Duodenal mucosa (tissue), 2 donors: ENCODE data around the gene CCDC7.
"Not testable (repeated sequence)": the region's sequence is repeated elsewhere in the genome, so short reads cannot be mapped to it uniquely, and the experiment has no call there.

Experiments used
- H3K27ac ChIP-seq: one replicate; pipeline ENCODE4 v1.7.0; 2013; ENCODE audit warnings: low read depth, low read length
- H3K27me3 ChIP-seq, 2 donors: one replicate each; pipeline ENCODE4 v1.7.0; 2013; ENCODE audit warnings: low read length in 2 of 2, control low read depth in 1 of 2; ENCODE audit not compliant: insufficient read depth in 2 of 2, control insufficient read depth in 1 of 2
- H3K36me3 ChIP-seq, 2 donors: one replicate each; pipeline ENCODE4 v1.7.0; 2013; ENCODE audit warnings: low read length in 2 of 2, control low read depth in 1 of 2; ENCODE audit not compliant: insufficient read depth in 2 of 2, control insufficient read depth in 1 of 2
- H3K4me1 ChIP-seq, 2 donors: one replicate each; pipeline ENCODE4 v1.7.0; 2013; ENCODE audit warnings: low read length in 2 of 2, control low read depth in 1 of 2; ENCODE audit not compliant: insufficient read depth in 2 of 2, control insufficient read depth in 1 of 2
- H3K4me3 ChIP-seq, 2 donors: one replicate each; pipeline ENCODE4 v1.7.0; 2013; ENCODE audit warnings: low read length in 2 of 2, low read depth in 1 of 2
- H3K9ac ChIP-seq, 2 donors: one replicate each; pipeline ENCODE4 v1.7.0; 2013; ENCODE audit warnings: low read length in 2 of 2, low read depth in 1 of 2
- H3K9me3 ChIP-seq, 2 donors: one replicate each; pipeline ENCODE4 v1.7.0; 2013; ENCODE audit warnings: low read length in 2 of 2, control low read depth in 1 of 2; ENCODE audit not compliant: control insufficient read depth in 1 of 2

CCDC7 gene

GRCh38 chr10:32797393-32797792, 351.5 kb downstream of the CCDC7 start:
- H3K4me1 ChIP-seq, H3K9me3 ChIP-seq, H3K9ac ChIP-seq, H3K27me3 ChIP-seq, H3K36me3 ChIP-seq, H3K4me3 ChIP-seq, H3K27ac ChIP-seq: not testable (repeated sequence)

DNA sequence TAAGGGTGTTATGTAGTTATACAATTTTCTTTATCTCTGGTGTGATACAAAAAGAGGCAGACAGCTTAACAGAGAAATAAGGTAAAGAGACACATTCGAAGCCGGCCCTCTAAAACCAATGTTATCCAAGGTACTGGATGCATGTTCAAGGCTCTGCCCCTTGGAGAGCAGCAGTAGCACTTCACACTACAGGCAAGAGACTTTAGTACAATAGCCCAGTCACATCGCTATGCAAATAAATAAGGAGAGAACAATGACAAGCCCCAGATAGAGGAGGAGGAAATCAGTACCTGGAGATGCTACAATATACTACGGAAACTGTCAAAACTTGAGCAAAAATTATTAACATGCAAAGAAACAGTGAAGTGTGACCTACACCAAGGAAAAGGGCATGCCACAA, 401.0 kb downstream of the CCDC7 start:
- no peak overlapping the region for H3K4me3 ChIP-seq

DNA sequence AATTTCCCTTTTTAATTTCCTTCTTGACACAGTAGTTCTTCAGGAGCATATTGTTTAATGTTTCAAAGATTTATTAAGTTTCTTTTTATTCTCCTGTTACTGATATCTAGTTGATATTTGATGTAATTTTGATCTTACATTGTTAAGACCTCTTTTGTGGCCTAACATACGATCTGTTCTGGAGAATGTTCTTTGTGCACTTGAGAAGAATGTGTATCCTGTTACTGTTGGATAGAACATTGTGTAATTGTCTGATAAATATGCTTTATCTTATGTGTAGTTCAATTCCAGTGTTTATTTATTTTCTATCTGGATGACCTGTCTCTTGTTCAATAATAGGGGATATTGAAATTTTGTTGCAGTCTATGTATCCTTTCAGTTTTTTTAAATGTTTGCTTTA, 405.4 kb downstream of the CCDC7 start:
- Histone ChIP-seq H3K36me3 (no peaks in the 10 kb centered on the region), H3K27ac (no peak overlapping the region), H3K9me3 (no peaks in the 10 kb centered on the region), H3K9ac (no peak overlapping the region), H3K4me1 (no peaks in the 10 kb centered on the region), H3K27me3 (no peaks in the 10 kb centered on the region), H3K4me3 (no peak overlapping the region)

More for the DNA sequence above, 401.0 kb downstream of the CCDC7 start:
- H3K27ac ChIP-seq, result no peak overlapping the region
- H3K4me1 ChIP-seq, result no peaks in the 10 kb centered on the region
- H3K36me3 ChIP-seq, result no peaks in the 10 kb centered on the region
- no peaks in the 10 kb centered on the region for H3K9me3 ChIP-seq
- H3K9ac ChIP-seq, result no peak overlapping the region
- H3K27me3 ChIP-seq, result no peaks in the 10 kb centered on the region

- H3K27me3 ChIP-seq, result no peaks in the 10 kb centered on the region
- H3K36me3 ChIP-seq, result no peaks in the 10 kb centered on the region
- no peaks in the 10 kb centered on the region for H3K4me1 ChIP-seq
- H3K9ac ChIP-seq, result no peak overlapping the region
- no peak overlapping the region for H3K4me3 ChIP-seq
- no peaks in the 10 kb centered on the region for H3K9me3 ChIP-seq
- no peak overlapping the region for H3K27ac ChIP-seq
These were observed 408.5 kb downstream of the CCDC7 start for GRCh38 chr10:32854435-32854834.

- Histone ChIP-seq H3K9ac (no peak overlapping the region), H3K27ac (no peak overlapping the region), H3K4me1 (no peaks in the 10 kb centered on the region), H3K9me3 (no peaks in the 10 kb centered on the region), H3K27me3 (no peaks in the 10 kb centered on the region), H3K36me3 (no peaks in the 10 kb centered on the region), H3K4me3 (no peak overlapping the region)
These were observed 419.2 kb downstream of the CCDC7 start for GRCh38 chr10:32865170-32865569.

GRCh38 chr10:32877915-32878314, 432.0 kb downstream of the CCDC7 start:
- Histone ChIP-seq H3K27ac (no peak overlapping the region), H3K4me3 (no peak overlapping the region), H3K9ac (no peak overlapping the region), H3K27me3 (no peaks in the 10 kb centered on the region), H3K4me1 (no peaks in the 10 kb centered on the region), H3K36me3 (no peaks in the 10 kb centered on the region), H3K9me3 (no peaks in the 10 kb centered on the region)

DNA sequence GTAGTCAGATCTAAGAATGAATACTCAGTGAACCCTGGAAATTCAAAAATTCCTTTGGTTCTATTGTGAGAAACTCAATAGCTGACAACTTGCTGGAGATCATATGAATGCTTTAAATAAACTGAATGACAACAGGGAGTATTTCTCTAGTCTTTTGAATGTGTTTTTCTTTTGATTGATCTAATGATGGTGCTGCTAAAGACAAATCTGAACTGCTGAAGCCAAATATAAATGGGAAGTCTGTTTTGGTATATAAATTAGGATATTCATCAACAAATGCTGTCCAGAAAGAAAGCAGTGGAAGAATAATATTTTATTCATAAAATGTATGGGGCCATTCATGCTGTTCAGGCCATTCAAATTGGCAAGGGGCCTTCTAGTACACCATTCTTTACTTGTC, 432.7 kb downstream of the CCDC7 start:
- no peak overlapping the region for H3K4me3 ChIP-seq
- no peaks in the 10 kb centered on the region for H3K36me3 ChIP-seq
- no peak overlapping the region for H3K27ac ChIP-seq
- H3K27me3 ChIP-seq, result no peaks in the 10 kb centered on the region
- H3K9me3 ChIP-seq, result no peaks in the 10 kb centered on the region
- no peaks in the 10 kb centered on the region for H3K4me1 ChIP-seq
- H3K9ac ChIP-seq, result no peak overlapping the region

DNA sequence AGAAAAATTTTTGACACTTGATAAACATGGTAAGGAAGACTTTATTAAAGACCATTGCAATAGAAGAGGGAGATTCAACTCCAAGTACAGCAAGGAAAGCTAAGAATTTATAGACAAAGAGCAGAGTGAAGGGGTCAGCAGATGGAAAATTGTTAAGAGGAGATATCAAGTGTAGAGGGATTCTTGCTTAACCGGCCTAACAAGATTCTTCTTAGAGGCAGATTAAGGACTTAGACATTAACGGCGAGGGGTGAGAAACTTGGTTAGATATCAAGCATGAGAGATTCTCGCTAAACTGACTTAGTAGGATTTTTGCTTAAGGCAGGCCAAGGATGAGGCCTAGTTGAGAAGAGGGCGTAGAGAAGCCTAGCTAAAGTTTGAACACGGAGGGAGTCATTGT, 436.1 kb downstream of the CCDC7 start:
- H3K4me1 ChIP-seq, result no peaks in the 10 kb centered on the region
- no peaks in the 10 kb centered on the region for H3K27me3 ChIP-seq
- H3K27ac ChIP-seq, result no peak overlapping the region
- no peaks in the 10 kb centered on the region for H3K9me3 ChIP-seq
- H3K9ac ChIP-seq, result no peak overlapping the region
- H3K36me3 ChIP-seq, result no peaks in the 10 kb centered on the region
- H3K4me3 ChIP-seq, result no peak overlapping the region

- no peaks in the 10 kb centered on the region for H3K9me3 ChIP-seq
- H3K36me3 ChIP-seq, result no peaks in the 10 kb centered on the region
- H3K27ac ChIP-seq, result no peak overlapping the region
- H3K4me1 ChIP-seq, result no peaks in the 10 kb centered on the region
- H3K4me3 ChIP-seq, result no peak overlapping the region
- no peaks in the 10 kb centered on the region for H3K27me3 ChIP-seq
- H3K9ac ChIP-seq, result no peak overlapping the region
These were observed 441.5 kb downstream of the CCDC7 start for GRCh38 chr10:32887481-32887880.

- Histone ChIP-seq H3K4me3 (no peak overlapping the region), H3K27ac (no peak overlapping the region), H3K36me3 (no peaks in the 10 kb centered on the region), H3K4me1 (no peaks in the 10 kb centered on the region), H3K9me3 (no peaks in the 10 kb centered on the region), H3K9ac (no peak overlapping the region), H3K27me3 (no peaks in the 10 kb centered on the region)
These were observed 442.4 kb downstream of the CCDC7 start for GRCh38 chr10:32888161-32888927.
